H1 (cell line): ENCODE measurements around the gene ZNF595. TPM values are rescaled to one million over a fixed set of nuclear protein-coding genes. Genes with fewer than 3 reads are reported as not detected.
"Not testable (repeated sequence)": the region's sequence is repeated elsewhere in the genome, so short reads cannot be mapped to it uniquely, and the experiment has no call there.

Experiments used
- CTCF ChIA-PET: fragments of 300-600 bp; sonication (Branson Sonifier 250); formaldehyde crosslinking; loops from one replicate; lab custom pipeline; 2021; ENCODE audit not compliant: partially characterized antibody; lab: Charles Lee
- POLR2A ChIA-PET: fragments of 300-600 bp; sonication (Branson Sonifier 250); formaldehyde crosslinking; loops from one replicate; lab custom pipeline; 2021; ENCODE audit warnings: inconsistent platforms; ENCODE audit not compliant: partially characterized antibody; lab: Charles Lee
- DNase-seq, 2 experiments: peaks; one replicate each; pipeline versions ENCODE4 v3.0.0 to v3.0.0-alpha.2; 2010 to 2022; ENCODE audit warnings: low spot score in 2 of 2, low read depth in 1 of 2, mixed read lengths in 1 of 2
- FAIRE-seq: peaks from 2 replicates; lab custom pipeline; 2011; peaks lifted over from hg19 to GRCh38; lab: Jason Lieb, UNC
- H2AFZ ChIP-seq: 2 replicates; pipeline ENCODE4 v1.8.1; 2012; ENCODE audit warnings: low read length, inconsistent platforms
- H2AK5ac ChIP-seq: 2 replicates; pipeline ENCODE4 v1.6.1; 2013; ENCODE audit warnings: low read depth, low read length
- H2BK120ac ChIP-seq: replicated peaks from 2 replicates; pipeline ENCODE3; 2013; ENCODE audit warnings: low read depth, low read length, inconsistent platforms
- H2BK12ac ChIP-seq: 2 replicates; pipeline ENCODE4 v1.6.1; 2013; ENCODE audit warnings: low read depth, low read length
- H2BK15ac ChIP-seq: 2 replicates; pipeline ENCODE4 v1.6.1; 2013; ENCODE audit warnings: low read length
- H2BK20ac ChIP-seq: 2 replicates; pipeline ENCODE4 v1.6.1; 2013; ENCODE audit warnings: low read length
- H2BK5ac ChIP-seq: 2 replicates; pipeline ENCODE4 v1.6.1; 2013; ENCODE audit warnings: low read depth, low read length
- H3K14ac ChIP-seq: 2 replicates; pipeline ENCODE4 v1.6.1; 2013; ENCODE audit warnings: inconsistent platforms; ENCODE audit not compliant: insufficient read length
- H3K18ac ChIP-seq: 2 replicates; pipeline ENCODE4 v1.6.1; 2013; ENCODE audit warnings: low read length; ENCODE audit errors: extremely low read depth
- H3K23ac ChIP-seq: 2 replicates; pipeline ENCODE4 v1.6.1; 2013; ENCODE audit warnings: inconsistent platforms; ENCODE audit not compliant: insufficient read length
- H3K23me2 ChIP-seq: 2 replicates; pipeline ENCODE4 v1.6.1; 2013; ENCODE audit warnings: low read depth, low read length
- H3K27ac ChIP-seq: 2 replicates; pipeline ENCODE4 v1.6.1; 2011; ENCODE audit warnings: low read depth, low read length, inconsistent platforms
- H3K27me3 ChIP-seq, 4 experiments: replicated peaks in 1 of 4; 1 replicate in 1 of 4; 2 replicates in 3 of 4; pipeline versions ENCODE4 v1.6.1 to v1.8.1; 2011 to 2013; ENCODE audit warnings: low read length in 3 of 4, mild to moderate bottlenecking in 3 of 4, inconsistent platforms in 2 of 4, mixed read lengths in 2 of 4, moderate library complexity in 1 of 4; ENCODE audit not compliant: control insufficient read depth in 3 of 4, insufficient read depth in 3 of 4; ENCODE audit errors: extremely low read depth in 1 of 4
- H3K36me3 ChIP-seq, 4 experiments: 2 replicates each; pipeline versions ENCODE4 v1.6.1 to v1.8.1; 2011 to 2013; ENCODE audit warnings: mild to moderate bottlenecking in 4 of 4, low read length in 3 of 4, moderate library complexity in 2 of 4, control low read depth in 1 of 4, inconsistent platforms in 1 of 4; ENCODE audit not compliant: insufficient read depth in 4 of 4, control insufficient read depth in 2 of 4
- H3K4ac ChIP-seq: replicated peaks from 2 replicates; pipeline ENCODE3; 2013; ENCODE audit warnings: low read length, low read depth, mixed read lengths, inconsistent platforms; ENCODE audit not compliant: insufficient read length
- H3K4me1 ChIP-seq, 4 experiments: replicated peaks in 1 of 4; 1 replicate in 1 of 4; 2 replicates in 3 of 4; pipeline versions ENCODE4 v1.6.1 to v1.8.1; 2011 to 2013; ENCODE audit warnings: low read length in 3 of 4, inconsistent platforms in 2 of 4, mixed read lengths in 1 of 4; ENCODE audit not compliant: insufficient read depth in 4 of 4, control insufficient read depth in 3 of 4
- H3K4me2 ChIP-seq, 2 experiments: 2 replicates each; pipeline versions ENCODE4 v1.6.1 to v1.8.1; 2011 to 2013; ENCODE audit warnings: low read depth in 2 of 2, low read length in 2 of 2, control low read depth in 1 of 2, inconsistent platforms in 1 of 2, mild to moderate bottlenecking in 1 of 2; ENCODE audit not compliant: insufficient read depth in 1 of 2
- H3K4me3 ChIP-seq, 4 experiments: fragments of 200-600, 300-600 bp in 1 of 4; sonication (generic), shearing (Covaris generic), sonication (Bioruptor Twin) in 1 of 4; 2 replicates each; pipeline versions ENCODE4 v1.5.1 to v1.8.1; 2011 to 2016; ENCODE audit warnings: low read length in 4 of 4, low read depth in 3 of 4, control low read depth in 2 of 4, inconsistent platforms in 2 of 4, mild to moderate bottlenecking in 2 of 4, mixed read lengths in 1 of 4, moderate library complexity in 1 of 4; ENCODE audit not compliant: insufficient read depth in 2 of 4; ENCODE audit errors: extremely low read depth in 1 of 4
- H3K56ac ChIP-seq: replicated peaks from 2 replicates; pipeline ENCODE3; 2013; ENCODE audit warnings: low read depth, mild to moderate bottlenecking, mixed read lengths, low read length, inconsistent platforms; ENCODE audit not compliant: insufficient read length
- H3K79me1 ChIP-seq: 2 replicates; pipeline ENCODE4 v1.6.1; 2013; ENCODE audit warnings: low read depth, low read length, control low read depth
- H3K79me2 ChIP-seq, 2 experiments: 2 replicates each; pipeline versions ENCODE4 v1.6.1 to v1.8.1; 2012 to 2013; ENCODE audit warnings: low read length in 2 of 2, mild to moderate bottlenecking in 2 of 2, inconsistent platforms in 1 of 2; ENCODE audit not compliant: insufficient read depth in 2 of 2, control insufficient read depth in 1 of 2
- H3K9ac ChIP-seq, 4 experiments: replicated peaks in 1 of 4; 1 replicate in 1 of 4; 2 replicates in 3 of 4; pipeline versions ENCODE4 v1.6.1 to v1.8.1; 2011 to 2013; ENCODE audit warnings: low read depth in 3 of 4, low read length in 3 of 4, control low read depth in 2 of 4, mild to moderate bottlenecking in 2 of 4, moderate library complexity in 2 of 4, inconsistent platforms in 1 of 4; ENCODE audit errors: extremely low read depth in 1 of 4
- H3K9me3 ChIP-seq, 2 experiments: 2 replicates each; pipeline versions ENCODE4 v1.6.1 to v1.8.1; 2012 to 2013; ENCODE audit warnings: mild to moderate bottlenecking in 2 of 2, moderate library complexity in 2 of 2, control low read depth in 1 of 2, inconsistent platforms in 1 of 2, low read depth in 1 of 2, low read length in 1 of 2, mixed read lengths in 1 of 2; ENCODE audit not compliant: insufficient read depth in 2 of 2
- H4K20me1 ChIP-seq, 2 experiments: replicated peaks in 1 of 2; 2 replicates each; pipeline versions ENCODE3 to v1.8.1; 2011 to 2013; ENCODE audit warnings: inconsistent platforms in 2 of 2, low read length in 2 of 2, mild to moderate bottlenecking in 1 of 2; ENCODE audit not compliant: insufficient read depth in 2 of 2, control insufficient read depth in 1 of 2
- H4K5ac ChIP-seq: 2 replicates; pipeline ENCODE4 v1.6.1; 2013; ENCODE audit warnings: low read length, low read depth, mixed read lengths, inconsistent platforms; ENCODE audit not compliant: insufficient read length
- H4K8ac ChIP-seq: 2 replicates; pipeline ENCODE4 v1.8.0; 2013; ENCODE audit warnings: mild to moderate bottlenecking, moderate library complexity, low read length, inconsistent platforms; ENCODE audit not compliant: insufficient read depth; ENCODE audit errors: extremely low read depth
- H4K91ac ChIP-seq: replicated peaks from 2 replicates; pipeline ENCODE3; 2013; ENCODE audit warnings: low read length, mixed read lengths, inconsistent platforms; ENCODE audit not compliant: insufficient read length
- RAD21 ChIP-seq, 2 experiments: IDR thresholded peaks in 1 of 2; conservative IDR thresholded peaks in 1 of 2; 2 replicates each; pipeline ENCODE4 v1.6.1; 2011; ENCODE audit warnings: low read depth in 2 of 2, low read length in 2 of 2, improper control_type of control experiment in 1 of 2, inconsistent platforms in 1 of 2, mild to moderate bottlenecking in 1 of 2, moderate library complexity in 1 of 2
- WGBS, 2 experiments: shearing (Covaris generic) in 1 of 2; methylation state at CpG; one replicate each; pipeline versions ENCODE4 v1.1.6 to v1.1.7; 2013 to 2015; ENCODE audit warnings: low lambda C conversion rate in 2 of 2, mixed read lengths in 2 of 2, inconsistent platforms in 1 of 2, low coverage in 1 of 2, missing lambda C conversion rate in 1 of 2; ENCODE audit not compliant: insufficient replicate concordance in 2 of 2, insufficient coverage in 1 of 2, insufficient read length in 1 of 2; ENCODE audit errors: extremely low coverage in 1 of 2, missing lambda C conversion rate in 1 of 2; 5-methylcytosine and 5-hydroxymethylcytosine counted together
- polyA plus RNA-seq, 7 experiments: library from polyadenylated mRNA; depleted of rRNA in 3 of 7; stranded (reverse) in 5 of 7; unstranded in 2 of 7; fragments of >200 nt in 5 of 7; fragments of 200-250 nt in 2 of 7; gene quantifications; 1 replicate in 5 of 7; 2 replicates in 1 of 7; 4 replicates in 1 of 7; pipeline versions ENCODE4 v1.2.1 to v1.2.3, GENCODE V29; 2011 to 2013; ENCODE audit warnings: missing spikeins in 2 of 7, mixed read lengths in 2 of 7
- total RNA-seq: library from RNA; stranded (reverse); fragmentation: NEBNext Ultra II Directional; extraction: Animal tissue kit (Norgen Biotek cat#: 25700); gene quantifications from 2 replicates; pipeline ENCODE4 v1.2.1, GENCODE V29; 2021
- TF ChIP-seq, protein P1 (sequence below), 3 experiments: IDR thresholded peaks; 1 replicate in 2 of 3; 2 replicates in 1 of 3; pipeline versions ENCODE4 v1.5.1 to v1.6.1; 2011; ENCODE audit warnings: low read length in 3 of 3, mild to moderate bottlenecking in 3 of 3, inconsistent platforms in 2 of 3, low read depth in 1 of 3, moderate library complexity in 1 of 3; ENCODE audit not compliant: insufficient read depth in 1 of 3; ENCODE audit errors: control extremely low read depth in 1 of 3

Gene ZNF595
- total and polyA plus RNA-seq, 2 of the 8 experiments (the other 6 are each of a cell fraction or from before 2014, with no cell fraction given) = 3.3 to 22.5 TPM

DNA sequence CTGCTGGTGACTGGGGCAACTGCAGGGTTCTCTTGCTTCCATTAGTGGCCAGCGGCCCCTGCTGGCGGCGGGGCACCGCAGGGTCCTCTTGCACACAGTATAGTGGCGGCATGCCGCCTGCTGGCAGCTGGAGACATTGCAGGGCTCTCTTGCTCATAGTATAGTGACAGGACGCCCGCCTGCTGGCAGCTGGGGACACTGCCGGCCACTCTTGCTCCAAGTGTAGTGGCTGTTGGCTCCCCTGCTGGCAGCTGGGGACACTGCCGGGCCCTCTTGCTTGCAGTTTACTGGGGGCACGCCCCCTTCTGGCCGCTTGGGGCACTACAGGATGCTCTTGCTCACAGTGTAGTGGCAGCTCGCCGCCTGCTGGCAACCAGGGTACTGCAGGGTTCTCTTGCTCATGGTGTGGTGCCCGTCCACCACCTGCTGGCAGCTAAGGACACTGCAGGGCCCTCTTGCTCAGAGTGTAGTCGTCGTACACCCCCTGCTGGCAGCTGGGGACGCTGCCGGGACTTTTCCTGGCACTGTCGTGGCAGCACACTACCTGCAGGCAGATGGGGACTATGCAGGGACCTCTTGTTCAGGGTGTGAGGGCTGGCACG, 41.2 kb upstream of the ZNF595 start:
- TF ChIP-seq, protein P1, sequence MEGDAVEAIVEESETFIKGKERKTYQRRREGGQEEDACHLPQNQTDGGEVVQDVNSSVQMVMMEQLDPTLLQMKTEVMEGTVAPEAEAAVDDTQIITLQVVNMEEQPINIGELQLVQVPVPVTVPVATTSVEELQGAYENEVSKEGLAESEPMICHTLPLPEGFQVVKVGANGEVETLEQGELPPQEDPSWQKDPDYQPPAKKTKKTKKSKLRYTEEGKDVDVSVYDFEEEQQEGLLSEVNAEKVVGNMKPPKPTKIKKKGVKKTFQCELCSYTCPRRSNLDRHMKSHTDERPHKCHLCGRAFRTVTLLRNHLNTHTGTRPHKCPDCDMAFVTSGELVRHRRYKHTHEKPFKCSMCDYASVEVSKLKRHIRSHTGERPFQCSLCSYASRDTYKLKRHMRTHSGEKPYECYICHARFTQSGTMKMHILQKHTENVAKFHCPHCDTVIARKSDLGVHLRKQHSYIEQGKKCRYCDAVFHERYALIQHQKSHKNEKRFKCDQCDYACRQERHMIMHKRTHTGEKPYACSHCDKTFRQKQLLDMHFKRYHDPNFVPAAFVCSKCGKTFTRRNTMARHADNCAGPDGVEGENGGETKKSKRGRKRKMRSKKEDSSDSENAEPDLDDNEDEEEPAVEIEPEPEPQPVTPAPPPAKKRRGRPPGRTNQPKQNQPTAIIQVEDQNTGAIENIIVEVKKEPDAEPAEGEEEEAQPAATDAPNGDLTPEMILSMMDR (IDR thresholded peaks at IDR 0.05; ENCODE audit: control extremely low read depth in 1 of 3, insufficient read depth in 1 of 3, low read depth in 1 of 3, low read length in 3 of 3) = peak; percentile 33 to 62 (median 40)
- peak in 1 of 2 experiments; percentile 10; a peak in 1 of 4 replicates for TF ChIP-seq RAD21 (IDR thresholded peaks at IDR 0.05 in 1 of 2, conservative IDR thresholded peaks at IDR 0.05 in 1 of 2; ENCODE audit: low read depth in 2 of 2, low read length in 2 of 2)
- H3K4me3 ChIP-seq, H2AFZ ChIP-seq, FAIRE-seq, H2BK120ac ChIP-seq, H3K23ac ChIP-seq, H2BK12ac ChIP-seq, H3K27ac ChIP-seq, H4K5ac ChIP-seq, H2AK5ac ChIP-seq, H3K36me3 ChIP-seq, H3K79me2 ChIP-seq, H3K14ac ChIP-seq, H2BK5ac ChIP-seq, H3K27me3 ChIP-seq, H3K4me2 ChIP-seq, H3K4me1 ChIP-seq, H2BK20ac ChIP-seq, H4K20me1 ChIP-seq, H3K9ac ChIP-seq, H3K56ac ChIP-seq, H3K23me2 ChIP-seq, H2BK15ac ChIP-seq, POLR2A ChIA-PET, H4K91ac ChIP-seq, H3K79me1 ChIP-seq, H3K4ac ChIP-seq, H3K18ac ChIP-seq, H4K8ac ChIP-seq: not testable (repeated sequence)
- 84% methylated on average over 12 of the region's 21 CpGs; no CpG with 5 or more reads in 1 of the 2 experiments for WGBS, 2 experiments
- peaks cover 2 to 25% of the 10 kb centered on the region in 2 experiments; a peak in 2 of 4 replicates for H3K9me3 ChIP-seq
- DNase-seq = peak in 1 of 2 experiments; percentile 66
- CTCF ChIA-PET = interaction anchor here (0.7 kb wide), 1 partner anchor 1336 kb away, joined by 3 read pairs; no protein-coding TSS in a partner anchor
